ENCODE measurements around the gene HDAC2.

GRCh38 chr6:113959235-113959634, 11.7 kb downstream of the HDAC2 start:
- TF ChIP-seq ZFP3 (CRISPR knock-in tag; IDR thresholded peaks at IDR 0.05) (no peak), RARB (CRISPR knock-in tag; IDR thresholded peaks at IDR 0.05) (no peak)

Data from SK-N-SH treated with all-trans-retinoic acid at 6 μM for 48 hours (cell line).